Measurements from ENCODE around the gene TSHZ3. TPM values are rescaled to one million over a fixed set of nuclear protein-coding genes. Genes with fewer than 3 reads are reported as not detected.

The TSHZ3 gene
- total and polyA plus RNA-seq, 2 donors: 0.28 to 1.1 TPM

DNA sequence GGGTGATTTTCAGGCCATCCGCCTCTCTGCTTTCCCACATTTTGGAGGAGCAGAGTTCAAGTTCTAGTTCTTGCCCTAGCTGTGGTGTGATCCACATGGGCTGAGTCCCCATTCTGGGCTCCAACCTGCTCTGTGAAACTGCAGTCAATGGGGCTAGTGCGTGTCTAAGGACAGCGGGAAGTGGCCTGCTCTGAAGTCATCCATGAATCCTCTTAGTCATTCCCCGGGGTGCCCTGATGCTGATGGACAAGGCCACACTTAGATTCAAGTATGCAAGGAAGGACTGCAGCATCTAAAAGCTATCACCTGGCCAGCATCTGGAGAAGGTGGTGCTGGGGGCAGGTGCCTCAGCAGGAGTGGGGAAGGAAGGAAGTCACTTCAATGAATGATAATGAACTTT lies 94.6 kb downstream of the TSHZ3 start:
- Histone ChIP-seq H3K27me3 (ENCODE audit: control insufficient read depth in 2 of 2, insufficient read depth in 1 of 2, low read length in 1 of 2) (no peaks in the 10 kb centered on the region), H3K4me3 (ENCODE audit: low read length in 2 of 2) (no peak overlapping the region), H3K4me1 (ENCODE audit: control insufficient read depth in 2 of 2, insufficient read depth in 2 of 2, low read length in 2 of 2) (peaks cover 0 to 7% of the 10 kb centered on the region in 2 donors), H3K9me3 (ENCODE audit: control insufficient read depth in 2 of 2, insufficient read depth in 1 of 2, low read length in 1 of 2) (no peaks in the 10 kb centered on the region), H3K36me3 (ENCODE audit: control insufficient read depth in 2 of 2, insufficient read depth in 2 of 2, low read length in 1 of 2) (no peaks in the 10 kb centered on the region), H3K27ac (ENCODE audit: low read depth in 1 of 2, low read length in 1 of 2) (no peak overlapping the region)
- WGBS: 93% methylated on average over 4 of the region's 4 CpGs
- DNase-seq (ENCODE audit: low read depth in 6 of 9, low spot score in 9 of 9): no peak

DNA sequence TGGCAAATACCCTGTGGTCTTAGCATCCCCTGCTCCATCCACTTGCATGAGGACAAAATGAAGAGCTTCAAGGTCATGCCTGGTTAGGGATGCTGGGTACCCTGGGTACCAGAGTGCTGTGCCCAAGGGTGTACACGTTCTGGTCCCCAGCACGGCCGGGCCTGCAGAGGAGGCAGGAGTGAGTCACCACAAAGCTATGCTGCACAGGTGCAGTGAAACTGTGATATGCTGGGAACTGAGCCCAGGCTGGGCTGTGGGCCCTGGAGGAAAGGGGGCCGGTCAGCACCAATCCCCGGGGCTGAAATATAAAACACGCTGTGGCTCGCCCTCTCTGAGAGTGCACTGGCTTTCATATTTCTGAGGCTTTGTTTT lies 95.1 kb downstream of the TSHZ3 start:
- 90% methylated on average over 7 of the region's 7 CpGs for WGBS
- peak in 1 of 9 donors; percentile 16 for DNase-seq (ENCODE audit: low read depth in 6 of 9, low spot score in 9 of 9)

DNA sequence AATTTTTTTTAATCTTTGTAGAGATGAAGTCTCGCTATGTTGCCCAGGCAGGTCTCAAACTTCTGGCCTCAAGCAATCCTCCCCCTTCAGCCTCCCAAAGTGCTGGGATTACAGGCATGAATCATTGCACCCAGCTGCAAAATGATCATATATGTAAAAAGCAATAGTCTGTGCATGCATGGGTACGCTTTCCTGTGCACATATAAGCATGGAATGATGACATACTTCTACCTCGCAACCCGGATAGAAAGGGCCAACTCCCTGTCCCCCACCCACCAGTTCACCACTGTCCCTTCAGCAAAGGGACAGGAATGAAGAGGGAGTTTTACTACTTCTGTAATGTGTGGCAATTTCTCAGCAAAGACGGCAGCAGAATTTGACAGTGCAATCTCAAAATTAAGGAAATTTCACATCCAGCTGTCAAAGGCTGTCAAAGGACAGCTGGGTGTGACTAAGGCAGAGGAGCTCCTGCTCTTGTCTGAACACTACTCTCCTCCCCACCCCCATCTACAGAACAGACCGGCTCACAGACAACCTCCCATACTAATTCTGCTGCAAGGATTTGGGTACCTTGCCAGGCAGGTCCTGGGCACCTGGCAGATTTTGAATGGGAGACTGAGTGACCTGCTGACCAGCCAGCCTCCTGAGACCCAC lies 95.6 kb downstream of the TSHZ3 start:
- H3K27me3 ChIP-seq (ENCODE audit: control insufficient read depth in 2 of 2, insufficient read depth in 1 of 2, low read length in 1 of 2): no peaks in the 10 kb centered on the region
- no peaks in the 10 kb centered on the region for H3K9me3 ChIP-seq (ENCODE audit: control insufficient read depth in 2 of 2, insufficient read depth in 1 of 2, low read length in 1 of 2)
- 93% methylated on average over 6 of the region's 6 CpGs for WGBS
- no peak overlapping the region for H3K27ac ChIP-seq (ENCODE audit: low read depth in 1 of 2, low read length in 1 of 2)
- peaks cover 0 to 7% of the 10 kb centered on the region in 2 donors for H3K4me1 ChIP-seq (ENCODE audit: control insufficient read depth in 2 of 2, insufficient read depth in 2 of 2, low read length in 2 of 2)
- H3K4me3 ChIP-seq (ENCODE audit: low read length in 2 of 2): no peak overlapping the region
- no peak for DNase-seq (ENCODE audit: low read depth in 6 of 9, low spot score in 9 of 9)
- no peaks in the 10 kb centered on the region for H3K36me3 ChIP-seq (ENCODE audit: control insufficient read depth in 2 of 2, insufficient read depth in 2 of 2, low read length in 1 of 2)

More for the DNA sequence above, 95.1 kb downstream of the TSHZ3 start:
- Histone ChIP-seq H3K27ac (ENCODE audit: low read depth in 1 of 2, low read length in 1 of 2) (no peak overlapping the region), H3K9me3 (ENCODE audit: control insufficient read depth in 2 of 2, insufficient read depth in 1 of 2, low read length in 1 of 2) (no peaks in the 10 kb centered on the region), H3K4me1 (ENCODE audit: control insufficient read depth in 2 of 2, insufficient read depth in 2 of 2, low read length in 2 of 2) (peaks cover 0 to 7% of the 10 kb centered on the region in 2 donors), H3K27me3 (ENCODE audit: control insufficient read depth in 2 of 2, insufficient read depth in 1 of 2, low read length in 1 of 2) (no peaks in the 10 kb centered on the region), H3K36me3 (ENCODE audit: control insufficient read depth in 2 of 2, insufficient read depth in 2 of 2, low read length in 1 of 2) (no peaks in the 10 kb centered on the region), H3K4me3 (ENCODE audit: low read length in 2 of 2) (no peak overlapping the region)

DNA sequence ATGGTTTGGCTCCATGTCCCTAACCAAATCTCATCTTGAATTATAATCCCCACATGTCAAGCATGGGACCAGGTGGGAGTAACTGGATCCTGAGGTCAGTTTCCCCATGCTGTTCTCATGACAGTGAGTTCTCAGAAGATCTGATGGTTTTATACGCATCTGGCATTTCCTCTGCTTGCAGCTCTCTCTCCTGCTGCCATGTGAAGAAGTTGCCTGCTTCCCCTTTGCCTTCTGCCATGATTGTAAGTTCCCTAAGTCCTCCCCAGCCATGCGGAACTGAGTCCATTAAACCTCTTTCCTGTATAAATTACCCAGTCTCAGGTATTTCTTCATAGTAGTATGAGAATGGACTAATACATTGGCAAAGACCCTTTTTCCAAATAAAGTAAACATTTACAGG lies 96.8 kb downstream of the TSHZ3 start:
- Histone ChIP-seq H3K27me3 (ENCODE audit: control insufficient read depth in 2 of 2, insufficient read depth in 1 of 2, low read length in 1 of 2) (no peaks in the 10 kb centered on the region), H3K9me3 (ENCODE audit: control insufficient read depth in 2 of 2, insufficient read depth in 1 of 2, low read length in 1 of 2) (no peaks in the 10 kb centered on the region), H3K36me3 (ENCODE audit: control insufficient read depth in 2 of 2, insufficient read depth in 2 of 2, low read length in 1 of 2) (no peaks in the 10 kb centered on the region), H3K27ac (ENCODE audit: low read depth in 1 of 2, low read length in 1 of 2) (no peak overlapping the region), H3K4me1 (ENCODE audit: control insufficient read depth in 2 of 2, insufficient read depth in 2 of 2, low read length in 2 of 2) (peaks cover 0 to 7% of the 10 kb centered on the region in 2 donors), H3K4me3 (ENCODE audit: low read length in 2 of 2) (no peak overlapping the region)
- 91% methylated on average over 2 of the region's 2 CpGs for WGBS
- no peak for DNase-seq (ENCODE audit: low read depth in 6 of 9, low spot score in 9 of 9)

GRCh38 chr19:31249217-31249616 lies 100.0 kb downstream of the TSHZ3 start:
- 95% methylated on average over 9 of the region's 9 CpGs for WGBS
- Histone ChIP-seq H3K27ac (ENCODE audit: low read depth in 1 of 2, low read length in 1 of 2) (no peak overlapping the region), H3K4me3 (ENCODE audit: low read length in 2 of 2) (no peak overlapping the region), H3K36me3 (ENCODE audit: control insufficient read depth in 2 of 2, insufficient read depth in 2 of 2, low read length in 1 of 2) (no peaks in the 10 kb centered on the region), H3K27me3 (ENCODE audit: control insufficient read depth in 2 of 2, insufficient read depth in 1 of 2, low read length in 1 of 2) (no peaks in the 10 kb centered on the region), H3K4me1 (ENCODE audit: control insufficient read depth in 2 of 2, insufficient read depth in 2 of 2, low read length in 2 of 2) (no peaks in the 10 kb centered on the region), H3K9me3 (ENCODE audit: control insufficient read depth in 2 of 2, insufficient read depth in 1 of 2, low read length in 1 of 2) (no peaks in the 10 kb centered on the region)
- DNase-seq (ENCODE audit: low read depth in 6 of 9, low spot score in 9 of 9): no peak

GRCh38 chr19:31235806-31236205 lies 113.4 kb downstream of the TSHZ3 start:
- DNase-seq (ENCODE audit: low read depth in 6 of 9, low spot score in 9 of 9): no peak
- no peaks in the 10 kb centered on the region for H3K27me3 ChIP-seq (ENCODE audit: control insufficient read depth in 2 of 2, insufficient read depth in 1 of 2, low read length in 1 of 2)
- 95% methylated on average over 4 of the region's 4 CpGs for WGBS
- H3K4me1 ChIP-seq (ENCODE audit: control insufficient read depth in 2 of 2, insufficient read depth in 2 of 2, low read length in 2 of 2): no peaks in the 10 kb centered on the region
- H3K27ac ChIP-seq (ENCODE audit: low read depth in 1 of 2, low read length in 1 of 2): no peak overlapping the region
- H3K9me3 ChIP-seq (ENCODE audit: control insufficient read depth in 2 of 2, insufficient read depth in 1 of 2, low read length in 1 of 2): no peaks in the 10 kb centered on the region
- H3K4me3 ChIP-seq (ENCODE audit: low read length in 2 of 2): no peak overlapping the region
- no peaks in the 10 kb centered on the region for H3K36me3 ChIP-seq (ENCODE audit: control insufficient read depth in 2 of 2, insufficient read depth in 2 of 2, low read length in 1 of 2)

DNA sequence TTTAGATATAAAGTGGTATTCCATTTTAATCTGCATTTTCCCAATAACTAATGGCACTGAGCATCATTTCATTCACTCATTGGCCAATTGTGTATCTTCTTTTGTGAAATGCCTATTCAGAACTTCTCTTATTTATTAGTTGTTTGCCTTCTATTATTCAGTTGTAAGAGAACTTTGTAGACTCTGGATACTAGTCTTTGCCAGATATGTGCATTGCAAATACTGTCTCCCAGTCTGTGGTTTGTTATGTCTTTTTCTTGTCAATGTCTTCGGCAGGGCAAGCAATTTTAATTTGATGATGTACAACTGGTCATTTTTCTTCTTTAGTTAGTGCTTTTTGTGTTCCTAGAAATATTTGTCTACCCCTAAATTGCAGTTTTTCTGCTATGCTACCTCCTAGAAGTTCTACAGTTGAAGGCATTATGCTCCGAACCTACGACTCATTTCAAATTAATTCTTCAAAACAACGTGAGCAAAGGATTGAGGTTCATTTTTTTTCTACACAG lies 115.9 kb downstream of the TSHZ3 start:
- no peaks in the 10 kb centered on the region for H3K27me3 ChIP-seq (ENCODE audit: control insufficient read depth in 2 of 2, insufficient read depth in 1 of 2, low read length in 1 of 2)
- DNase-seq (ENCODE audit: low read depth in 6 of 9, low spot score in 9 of 9): no peak
- H3K27ac ChIP-seq (ENCODE audit: low read depth in 1 of 2, low read length in 1 of 2): no peak overlapping the region
- H3K4me1 ChIP-seq (ENCODE audit: control insufficient read depth in 2 of 2, insufficient read depth in 2 of 2, low read length in 2 of 2): no peaks in the 10 kb centered on the region
- no peaks in the 10 kb centered on the region for H3K9me3 ChIP-seq (ENCODE audit: control insufficient read depth in 2 of 2, insufficient read depth in 1 of 2, low read length in 1 of 2)
- no peaks in the 10 kb centered on the region for H3K36me3 ChIP-seq (ENCODE audit: control insufficient read depth in 2 of 2, insufficient read depth in 2 of 2, low read length in 1 of 2)
- 86% methylated on average over 4 of the region's 4 CpGs for WGBS
- no peak overlapping the region for H3K4me3 ChIP-seq (ENCODE audit: low read length in 2 of 2)

GRCh38 chr19:31232871-31233270 lies 116.4 kb downstream of the TSHZ3 start:
- Histone ChIP-seq H3K27me3 (ENCODE audit: control insufficient read depth in 2 of 2, insufficient read depth in 1 of 2, low read length in 1 of 2) (no peaks in the 10 kb centered on the region), H3K27ac (ENCODE audit: low read depth in 1 of 2, low read length in 1 of 2) (no peak overlapping the region), H3K4me1 (ENCODE audit: control insufficient read depth in 2 of 2, insufficient read depth in 2 of 2, low read length in 2 of 2) (no peaks in the 10 kb centered on the region), H3K36me3 (ENCODE audit: control insufficient read depth in 2 of 2, insufficient read depth in 2 of 2, low read length in 1 of 2) (no peaks in the 10 kb centered on the region), H3K4me3 (ENCODE audit: low read length in 2 of 2) (no peak overlapping the region), H3K9me3 (ENCODE audit: control insufficient read depth in 2 of 2, insufficient read depth in 1 of 2, low read length in 1 of 2) (no peaks in the 10 kb centered on the region)
- DNase-seq (ENCODE audit: low read depth in 6 of 9, low spot score in 9 of 9): no peak
- 95% methylated on average over 3 of the region's 3 CpGs for WGBS

GRCh38 chr19:31232180-31232579 lies 117.1 kb downstream of the TSHZ3 start:
- Histone ChIP-seq H3K9me3 (ENCODE audit: control insufficient read depth in 2 of 2, insufficient read depth in 1 of 2, low read length in 1 of 2) (no peaks in the 10 kb centered on the region), H3K27ac (ENCODE audit: low read depth in 1 of 2, low read length in 1 of 2) (no peak overlapping the region), H3K4me3 (ENCODE audit: low read length in 2 of 2) (no peak overlapping the region), H3K36me3 (ENCODE audit: control insufficient read depth in 2 of 2, insufficient read depth in 2 of 2, low read length in 1 of 2) (no peaks in the 10 kb centered on the region), H3K4me1 (ENCODE audit: control insufficient read depth in 2 of 2, insufficient read depth in 2 of 2, low read length in 2 of 2) (no peaks in the 10 kb centered on the region), H3K27me3 (ENCODE audit: control insufficient read depth in 2 of 2, insufficient read depth in 1 of 2, low read length in 1 of 2) (no peaks in the 10 kb centered on the region)
- no peak for DNase-seq (ENCODE audit: low read depth in 6 of 9, low spot score in 9 of 9)
- 87% methylated on average over 5 of the region's 5 CpGs for whole genome bisulfite sequencing
